H9 (cell line): ENCODE data around the gene LRCH1. TPM values are rescaled to one million over a fixed set of nuclear protein-coding genes. Genes with fewer than 3 reads are reported as not detected.

Source experiments
- DNase-seq: peaks from one replicate; pipeline ENCODE4 v3.0.0-alpha.2; 2017
- H2AFZ ChIP-seq: one replicate; pipeline ENCODE4 v1.6.1; 2013; ENCODE audit warnings: mild to moderate bottlenecking, low read length, control low read depth, moderate library complexity
- H2AK5ac ChIP-seq: 2 replicates; pipeline ENCODE4 v1.6.1; 2013; ENCODE audit warnings: low read length, control low read depth, mixed read lengths; ENCODE audit not compliant: insufficient read length
- H2BK120ac ChIP-seq: one replicate; pipeline ENCODE4 v1.6.1; 2013; ENCODE audit warnings: low read depth, mild to moderate bottlenecking, low read length, control low read depth, inconsistent platforms; ENCODE audit not compliant: poor library complexity, severe bottlenecking
- H2BK12ac ChIP-seq: 2 replicates; pipeline ENCODE4 v1.6.1; 2013; ENCODE audit warnings: low read length, control low read depth, mixed read lengths, low read depth; ENCODE audit not compliant: insufficient read length
- H2BK15ac ChIP-seq: 2 replicates; pipeline ENCODE4 v1.6.1; 2013; ENCODE audit warnings: low read depth, low read length, control low read depth
- H2BK20ac ChIP-seq: one replicate; pipeline ENCODE4 v1.6.1; 2013; ENCODE audit warnings: low read depth, mild to moderate bottlenecking, low read length, control low read depth, inconsistent platforms; ENCODE audit not compliant: poor library complexity, severe bottlenecking
- H2BK5ac ChIP-seq: 2 replicates; pipeline ENCODE4 v1.6.1; 2013; ENCODE audit warnings: low read length, control low read depth, mixed read lengths; ENCODE audit not compliant: insufficient read length
- H3K14ac ChIP-seq: 2 replicates; pipeline ENCODE4 v1.6.1; 2013; ENCODE audit warnings: low read length, control low read depth; ENCODE audit not compliant: insufficient read depth
- H3K18ac ChIP-seq: 2 replicates; pipeline ENCODE4 v1.6.1; 2013; ENCODE audit warnings: low read depth, mild to moderate bottlenecking, mixed read lengths, low read length, control low read depth; ENCODE audit not compliant: insufficient read length
- H3K23ac ChIP-seq: 2 replicates; pipeline ENCODE4 v1.6.1; 2013; ENCODE audit warnings: low read length, control low read depth, mixed read lengths, low read depth; ENCODE audit not compliant: insufficient read length
- H3K23me2 ChIP-seq: 2 replicates; pipeline ENCODE4 v1.6.1; 2013; ENCODE audit warnings: low read depth, mild to moderate bottlenecking, mixed read lengths, low read length, control low read depth; ENCODE audit not compliant: insufficient read length, poor library complexity, severe bottlenecking
- H3K27ac ChIP-seq: 2 replicates; pipeline ENCODE4 v1.5.1; 2013; ENCODE audit warnings: low read length, control low read depth, mixed read lengths, low read depth; ENCODE audit not compliant: insufficient read length
- H3K27me3 ChIP-seq: 2 replicates; pipeline ENCODE4 v1.6.1; 2013; ENCODE audit warnings: low read length, control low read depth, inconsistent platforms; ENCODE audit not compliant: insufficient read depth
- H3K4ac ChIP-seq: 2 replicates; pipeline ENCODE4 v1.6.1; 2013; ENCODE audit warnings: low read depth, mild to moderate bottlenecking, control low read depth, inconsistent platforms, low read length, moderate library complexity
- H3K4me1 ChIP-seq: 2 replicates; pipeline ENCODE4 v1.6.1; 2013; ENCODE audit warnings: low read length, control low read depth, inconsistent platforms; ENCODE audit not compliant: insufficient read depth
- H3K4me2 ChIP-seq: 2 replicates; pipeline ENCODE4 v1.6.1; 2013; ENCODE audit warnings: low read length, control low read depth, mixed read lengths; ENCODE audit not compliant: insufficient read length, insufficient read depth
- H3K56ac ChIP-seq: 2 replicates; pipeline ENCODE4 v1.6.1; 2013; ENCODE audit warnings: low read depth, mild to moderate bottlenecking, mixed read lengths, low read length, control low read depth; ENCODE audit not compliant: insufficient read length
- H3K79me1 ChIP-seq: 2 replicates; pipeline ENCODE4 v1.6.1; 2013; ENCODE audit warnings: low read depth, mild to moderate bottlenecking, moderate library complexity, low read length, control low read depth, inconsistent platforms; ENCODE audit not compliant: insufficient read depth, poor library complexity, severe bottlenecking
- H3K79me2 ChIP-seq: 2 replicates; pipeline ENCODE4 v1.6.1; 2013; ENCODE audit warnings: low read length, control low read depth, inconsistent platforms; ENCODE audit not compliant: insufficient read depth
- H3K9ac ChIP-seq: 2 replicates; pipeline ENCODE4 v1.6.1; 2013; ENCODE audit warnings: low read length, control low read depth, mixed read lengths; ENCODE audit not compliant: insufficient read length; ENCODE audit errors: extremely low read depth
- H3K9me3 ChIP-seq: one replicate; pipeline ENCODE4 v1.6.1; 2013; ENCODE audit warnings: low read depth, low read length, inconsistent platforms; ENCODE audit not compliant: control insufficient read depth
- H3T11ph ChIP-seq: one replicate; pipeline ENCODE4 v1.6.1; 2013; ENCODE audit warnings: mild to moderate bottlenecking, low read length, control low read depth, inconsistent platforms
- H4K20me1 ChIP-seq: one replicate; pipeline ENCODE4 v1.6.1; 2013; ENCODE audit not compliant: control insufficient read depth, insufficient read length, insufficient read depth
- H4K5ac ChIP-seq: 2 replicates; pipeline ENCODE4 v1.6.1; 2013; ENCODE audit warnings: low read depth, mild to moderate bottlenecking, mixed read lengths, low read length, control low read depth; ENCODE audit not compliant: insufficient read length
- H4K8ac ChIP-seq: replicated peaks from 2 replicates; pipeline ENCODE4 v1.6.1; 2013; ENCODE audit warnings: low read length, control low read depth, mixed read lengths, low read depth; ENCODE audit not compliant: insufficient read length
- H4K91ac ChIP-seq: 2 replicates; pipeline ENCODE4 v1.6.1; 2013; ENCODE audit warnings: low read depth, mild to moderate bottlenecking, moderate library complexity, mixed read lengths, low read length, control low read depth; ENCODE audit not compliant: insufficient read length
- H3K27ac Mint-ChIP-seq, 3 experiments: 2 replicates in 2 of 3; 3 replicates in 1 of 3; pipeline ENCODE4 v1.8.0; 2020 to 2021; ENCODE audit warnings: mixed read lengths in 3 of 3, mild to moderate bottlenecking in 1 of 3, moderate library complexity in 1 of 3
- H3K27me3 Mint-ChIP-seq: 2 replicates; pipeline ENCODE4 v1.8.0; 2021; ENCODE audit warnings: low read depth, mild to moderate bottlenecking, moderate library complexity, mixed read lengths
- H3K36me3 Mint-ChIP-seq, 3 experiments: 2 replicates in 2 of 3; 3 replicates in 1 of 3; pipeline ENCODE4 v1.8.0; 2020 to 2021; ENCODE audit warnings: low read depth in 3 of 3, mixed read lengths in 3 of 3; ENCODE audit not compliant: insufficient read depth in 1 of 3
- H3K4me1 Mint-ChIP-seq, 2 experiments: 2 replicates each; pipeline ENCODE4 v1.8.0; 2020; ENCODE audit warnings: mixed read lengths in 2 of 2
- H3K4me3 Mint-ChIP-seq, 2 experiments: 2 replicates in 1 of 2; 3 replicates in 1 of 2; pipeline ENCODE4 v1.8.0; 2020 to 2021; ENCODE audit warnings: mild to moderate bottlenecking in 2 of 2, mixed read lengths in 2 of 2, moderate library complexity in 1 of 2
- H3K9me3 Mint-ChIP-seq, 2 experiments: 2 replicates in 1 of 2; 3 replicates in 1 of 2; pipeline ENCODE4 v1.8.0; 2020; ENCODE audit warnings: mild to moderate bottlenecking in 2 of 2, mixed read lengths in 2 of 2, moderate library complexity in 1 of 2
- CTCF ChIP-seq: fragments of 200-600 bp; sonication (generic); conservative IDR thresholded peaks from 3 replicates; pipeline ENCODE4 v1.8.0; 2021; ENCODE audit warnings: antibody characterized with exemption, mild to moderate bottlenecking
- WGBS: extraction: QIAGEN DNeasy Blood & Tissue Kit; methylation state at CpG from one replicate; pipeline ENCODE4 v1.1.7; 2013; ENCODE audit warnings: missing lambda C conversion rate, low lambda C conversion rate, mixed read lengths; ENCODE audit not compliant: insufficient read length; ENCODE audit errors: extremely low coverage; 5-methylcytosine and 5-hydroxymethylcytosine counted together
- total RNA-seq: library from RNA; stranded (reverse); gene quantifications from 2 replicates; pipeline ENCODE4 v1.2.1, GENCODE V29; 2021

The LRCH1 gene
- total RNA-seq, 1 experiment from 2014 or later, result 8.0 TPM

DNA sequence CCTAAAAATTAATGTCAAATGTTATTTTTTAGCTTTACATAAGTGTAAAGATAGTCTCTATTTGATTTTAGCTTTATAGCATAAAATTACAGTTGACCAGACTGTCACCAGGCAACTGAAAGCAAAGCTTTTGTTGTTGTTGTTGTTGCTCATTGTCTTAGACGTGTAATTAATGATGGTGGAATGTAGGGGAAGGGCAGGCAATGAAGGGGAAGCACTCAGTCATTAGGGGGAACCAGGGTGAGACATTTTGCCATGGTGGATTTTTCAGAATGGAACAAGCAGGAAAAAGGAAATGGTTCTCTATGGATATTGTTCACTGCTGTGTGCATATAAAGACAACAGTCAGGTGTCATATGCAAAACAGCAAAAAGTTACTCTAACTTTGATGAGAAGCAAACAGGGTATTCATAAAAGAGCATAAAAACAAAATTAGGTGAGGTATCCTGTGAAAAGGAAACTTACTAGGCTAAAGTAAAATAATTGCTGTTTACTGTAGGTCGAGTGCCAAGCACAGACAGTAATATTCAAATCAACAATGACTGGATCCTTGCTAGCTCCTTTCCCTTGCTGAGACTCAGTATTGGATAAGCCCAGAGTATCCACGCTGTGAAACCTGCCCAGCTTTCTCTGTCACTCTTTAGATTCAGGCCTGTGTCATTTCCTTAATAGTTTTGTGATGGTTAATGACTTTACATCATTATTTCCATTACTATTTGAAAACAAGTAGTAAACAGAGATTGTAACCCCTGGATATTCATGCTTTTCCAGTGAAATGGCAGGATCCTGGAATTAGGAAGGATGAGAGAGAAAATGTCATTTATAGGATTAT is 110.5 kb downstream of the LRCH1 start:
- no peak overlapping the region for H4K5ac ChIP-seq
- H3K27me3 Mint-ChIP-seq, result no peaks in the 10 kb centered on the region
- no peak for DNase-seq
- no peak overlapping the region for H3K4me2 ChIP-seq
- peaks cover 18% of the 10 kb centered on the region for H3K4me1 ChIP-seq
- peak overlapping the region; percentile 37 for H3K27ac ChIP-seq
- no peaks in the 10 kb centered on the region for H3K79me2 ChIP-seq
- H2BK12ac ChIP-seq, result no peak overlapping the region
- H3T11ph ChIP-seq, result no peak overlapping the region
- no peak overlapping the region for H2AFZ ChIP-seq
- WGBS, result no CpG with 5 or more reads among the region's 3 CpGs
- H4K91ac ChIP-seq, result no peak overlapping the region
- no peak for TF ChIP-seq CTCF
- H3K9ac ChIP-seq, result no peak overlapping the region
- H3K4me3 Mint-ChIP-seq, result peak overlapping the region in 1 of 2 experiments; percentile 5; a peak in 2 of 5 replicates
- peak overlapping the region; percentile 44 to 85 (median 78); a peak in 6 of 7 replicates for H3K27ac Mint-ChIP-seq
- H3K56ac ChIP-seq, result no peak overlapping the region
- no peak overlapping the region for H3K18ac ChIP-seq
- H3K9me3 ChIP-seq, result no peaks in the 10 kb centered on the region
- H3K23ac ChIP-seq, result no peak overlapping the region
- no peaks in the 10 kb centered on the region for H3K9me3 Mint-ChIP-seq
- no peak overlapping the region for H2AK5ac ChIP-seq
- no peak overlapping the region for H2BK120ac ChIP-seq
- H2BK20ac ChIP-seq, result no peak overlapping the region
- H3K27me3 ChIP-seq, result no peaks in the 10 kb centered on the region
- H3K4ac ChIP-seq, result no peak overlapping the region
- H3K36me3 Mint-ChIP-seq, result peaks cover 0 to 3% (median 0%) of the 10 kb centered on the region in 3 experiments; a peak in 2 of 7 replicates
- no peak overlapping the region for H2BK15ac ChIP-seq
- H3K14ac ChIP-seq, result no peak overlapping the region
- no peak overlapping the region for H2BK5ac ChIP-seq
- H3K23me2 ChIP-seq, result no peaks in the 10 kb centered on the region
- H3K4me1 Mint-ChIP-seq, result peaks cover 45 to 52% of the 10 kb centered on the region in 2 experiments
- H3K79me1 ChIP-seq, result no peaks in the 10 kb centered on the region
- no peaks in the 10 kb centered on the region for H4K20me1 ChIP-seq
- no peak overlapping the region for H4K8ac ChIP-seq
